Measurements from ENCODE around the gene PRPF38A.
"Not testable (repeated sequence)": the region's sequence is repeated elsewhere in the genome, so short reads cannot be mapped to it uniquely, and the experiment has no call there.

Gene PRPF38A

DNA sequence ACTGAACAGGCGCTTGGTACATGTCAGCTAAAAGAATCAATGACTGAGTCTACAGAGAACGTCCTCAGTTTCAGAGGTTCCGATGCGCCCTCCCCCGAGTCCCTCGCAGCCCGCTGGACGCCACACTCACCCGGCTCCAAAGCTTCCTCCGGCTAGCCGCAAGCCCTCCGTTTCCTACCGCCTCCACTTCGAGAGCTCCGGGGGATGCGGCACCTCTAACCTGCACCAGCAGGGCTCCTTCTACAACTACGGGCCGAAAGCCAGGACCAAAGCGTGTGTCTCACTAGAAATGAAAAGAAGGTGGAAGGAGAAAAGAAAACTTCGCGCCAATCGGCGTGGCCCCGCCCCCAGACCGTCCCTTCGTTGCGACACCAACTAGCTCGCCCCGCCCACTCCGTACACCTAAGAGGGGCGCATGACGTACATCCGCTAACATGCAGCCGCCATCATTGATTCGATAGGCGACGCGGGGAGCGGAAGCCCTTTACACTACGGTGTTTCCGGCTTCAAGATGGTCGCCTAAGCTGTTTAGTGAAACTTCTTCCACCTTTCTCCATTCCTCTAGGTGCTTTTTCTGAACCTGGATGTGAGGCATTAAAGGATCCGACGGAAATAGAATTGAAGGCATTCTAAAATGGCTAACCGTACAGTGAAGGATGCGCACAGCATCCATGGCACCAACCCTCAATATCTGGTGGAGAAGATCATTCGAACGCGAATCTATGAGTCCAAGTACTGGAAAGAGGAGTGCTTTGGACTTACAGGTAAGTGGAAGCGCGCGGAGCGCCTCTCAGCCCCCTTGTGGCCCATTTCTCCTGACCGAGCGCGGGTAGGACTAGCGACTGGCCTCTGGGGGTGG lies at the start of gene PRPF38A, which contains the start of gene ORC1:
Gene PRPF38A, plus strand, starts transcription at position 487 of the 859 bp plus-strand sequence. Its CDS starts 148 bp downstream, at position 635.
Gene ORC1, minus strand, starts transcription at position 308 of the 859 bp plus-strand sequence. CDS start 2,200 bp downstream, outside the sequence.
- DNase-seq (ENCODE audit: low spot score) = peak; percentile 96

- no peak for DNase-seq (ENCODE audit: low spot score)
Measured at GRCh38 chr1:52355436-52355835, 49.0 kb upstream of the PRPF38A start.

DNA sequence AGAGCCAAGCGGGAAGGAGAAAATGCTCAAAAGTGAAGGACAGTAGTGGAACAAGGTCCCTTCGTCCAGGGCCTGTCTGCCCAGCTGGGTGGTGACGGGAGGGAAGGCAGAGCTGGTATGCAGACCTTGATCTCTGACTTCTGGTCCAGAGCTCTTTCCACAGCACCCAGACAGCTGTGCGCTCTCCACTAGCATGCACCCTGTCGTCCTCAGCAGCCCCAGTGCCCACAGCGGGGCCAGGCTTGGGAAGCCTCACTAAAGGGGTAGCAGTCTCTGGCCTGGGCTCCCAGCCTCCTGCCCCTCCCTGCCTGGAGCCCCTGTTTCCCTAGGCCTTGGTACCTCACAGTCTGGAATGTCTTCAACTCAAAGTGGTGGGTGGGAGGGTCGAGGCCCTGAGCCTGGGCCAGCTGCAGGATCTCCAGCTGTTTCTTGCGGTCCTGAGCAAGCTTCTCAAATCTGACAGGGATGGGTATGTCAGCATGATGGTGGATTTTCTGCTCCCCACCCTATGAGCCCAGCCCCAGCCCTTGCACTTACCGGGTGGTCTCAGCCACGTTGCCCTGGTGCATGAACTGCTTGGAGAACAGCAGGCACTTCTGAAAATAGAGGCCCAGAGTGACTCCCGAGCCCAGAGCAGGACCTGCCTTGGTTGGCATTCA lies 48.4 kb upstream of the PRPF38A start:
- DNase-seq (ENCODE audit: low spot score) = no peak

DNA sequence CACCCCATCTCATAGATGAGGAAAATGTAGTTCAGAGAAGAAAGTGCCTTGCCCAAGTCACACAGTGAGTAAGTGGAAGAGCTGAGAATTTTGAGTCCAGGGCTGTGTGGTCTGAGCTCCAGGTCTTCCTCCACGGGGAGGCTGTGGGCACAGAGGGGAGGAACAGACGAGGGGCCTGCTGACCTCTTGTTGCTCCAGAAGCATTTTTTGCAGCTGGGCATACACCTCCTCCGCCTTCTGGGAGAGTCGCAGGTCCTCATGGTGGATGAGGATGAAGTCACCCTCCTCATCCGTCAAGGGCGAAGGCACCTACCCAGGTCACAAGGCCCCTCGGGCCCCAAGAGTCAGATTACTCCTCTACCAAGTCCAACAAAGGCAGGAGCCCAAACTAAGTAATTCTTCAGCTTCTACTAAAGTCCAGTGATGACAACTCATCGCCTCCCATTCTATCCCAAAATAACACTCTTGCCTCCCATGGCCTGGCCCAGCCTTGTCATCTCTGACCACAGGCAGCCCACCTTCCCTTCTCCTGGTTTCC lies 47.5 kb upstream of the PRPF38A start:
- DNase-seq (ENCODE audit: low spot score) = no peak

GRCh38 chr1:52357397-52357796 lies 47.0 kb upstream of the PRPF38A start:
- DNase-seq (ENCODE audit: low spot score) = no peak

DNA sequence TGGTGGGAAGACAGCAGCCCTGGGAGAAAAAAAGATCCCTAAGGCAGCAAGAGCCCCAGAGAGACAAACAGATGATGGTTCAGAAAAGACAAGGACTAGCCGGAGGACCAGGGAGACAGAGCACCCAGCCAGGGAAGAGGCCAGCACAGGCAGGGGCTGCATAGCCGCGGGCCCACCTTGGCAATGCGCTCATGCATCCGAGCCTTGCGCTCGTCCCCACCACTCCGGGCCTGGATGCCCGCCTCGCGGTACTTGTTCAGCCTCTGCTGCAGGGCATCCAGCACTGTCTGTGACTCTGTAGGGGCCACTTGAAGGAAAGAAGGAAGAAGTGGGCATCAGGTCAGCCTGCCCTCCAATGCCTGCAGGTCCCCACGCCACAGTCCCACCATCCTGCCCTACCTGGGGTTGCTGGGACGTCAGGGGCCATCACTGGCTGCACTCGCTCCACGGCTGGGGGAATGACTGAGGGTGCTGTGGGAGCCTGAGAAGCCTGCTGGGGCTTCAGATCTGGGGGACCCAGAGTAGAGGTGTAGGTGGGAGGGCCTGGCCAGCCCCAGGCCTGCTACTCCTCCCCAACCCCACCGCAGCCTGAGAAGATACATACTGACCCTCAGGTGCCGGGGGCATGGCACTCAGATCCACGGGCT lies 45.4 kb upstream of the PRPF38A start:
- no peak for DNase-seq (ENCODE audit: low spot score)

DNA sequence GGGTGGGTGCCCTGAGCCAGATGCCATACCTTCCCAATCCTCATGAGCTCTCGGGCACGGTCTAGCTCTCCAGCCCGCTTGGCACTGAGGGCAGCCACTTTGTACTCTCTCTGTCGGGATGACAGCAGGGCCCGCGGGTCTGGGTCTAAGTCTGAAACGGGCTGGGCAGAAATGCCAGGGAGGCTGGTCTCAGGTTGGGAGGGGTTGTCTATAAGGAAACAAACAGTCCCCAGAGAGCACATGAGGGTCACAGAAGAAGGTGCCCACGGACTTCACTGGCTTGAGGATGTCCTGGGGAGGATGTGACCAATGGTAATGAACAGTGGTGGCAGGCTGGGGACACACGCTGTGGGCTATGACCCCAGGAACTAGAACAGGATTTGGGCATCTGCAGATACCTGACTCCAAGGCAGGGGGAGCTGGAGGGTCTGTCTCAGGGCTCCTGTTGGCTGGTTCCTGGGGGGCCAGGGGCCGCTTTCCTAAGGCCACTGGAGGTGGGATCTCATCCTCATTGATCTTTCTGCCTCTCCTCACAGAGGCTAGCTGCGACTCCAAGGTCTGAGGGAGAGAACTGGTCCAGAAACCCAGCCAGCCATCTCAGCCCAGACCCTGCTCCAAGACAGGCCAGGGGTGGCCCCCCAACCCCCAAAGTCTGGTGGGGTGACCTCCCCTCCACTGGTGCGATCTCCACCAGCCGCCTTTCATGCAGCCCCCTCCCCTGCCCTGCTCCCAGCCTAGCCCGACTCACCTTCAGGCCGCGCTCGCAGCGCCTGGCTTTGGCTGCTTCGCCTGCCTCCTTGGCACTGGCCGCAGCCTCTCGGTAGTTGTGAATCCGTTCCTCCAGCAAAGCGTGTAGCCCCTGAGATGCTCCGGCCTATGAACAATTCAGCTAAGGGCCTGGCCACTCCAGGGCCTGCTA lies 44.5 kb upstream of the PRPF38A start:
- no peak for DNase-seq (ENCODE audit: low spot score)

DNA sequence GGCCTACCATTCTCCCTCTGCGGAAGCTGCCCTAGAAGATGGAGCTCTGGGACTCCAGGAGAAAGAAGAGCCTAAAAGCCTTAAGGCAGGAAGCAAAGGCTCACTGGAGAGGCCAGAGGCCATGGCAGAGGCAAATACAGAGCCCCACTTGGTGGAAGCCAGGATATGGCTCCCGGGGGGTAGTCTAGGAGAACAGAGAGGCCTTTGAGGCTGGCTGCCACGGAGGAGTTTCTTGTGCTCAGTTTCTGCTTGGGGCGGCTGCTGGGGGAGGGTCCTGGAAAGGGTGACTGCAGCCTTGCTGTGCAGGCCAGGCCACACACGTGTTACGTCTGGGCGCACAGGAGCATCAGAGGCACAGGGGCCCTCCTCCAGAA lies 43.8 kb upstream of the PRPF38A start:
- no peak for DNase-seq (ENCODE audit: low spot score)

GRCh38 chr1:52364235-52364839 lies 40.1 kb upstream of the PRPF38A start:
- no peak for DNase-seq (ENCODE audit: low spot score)

DNA sequence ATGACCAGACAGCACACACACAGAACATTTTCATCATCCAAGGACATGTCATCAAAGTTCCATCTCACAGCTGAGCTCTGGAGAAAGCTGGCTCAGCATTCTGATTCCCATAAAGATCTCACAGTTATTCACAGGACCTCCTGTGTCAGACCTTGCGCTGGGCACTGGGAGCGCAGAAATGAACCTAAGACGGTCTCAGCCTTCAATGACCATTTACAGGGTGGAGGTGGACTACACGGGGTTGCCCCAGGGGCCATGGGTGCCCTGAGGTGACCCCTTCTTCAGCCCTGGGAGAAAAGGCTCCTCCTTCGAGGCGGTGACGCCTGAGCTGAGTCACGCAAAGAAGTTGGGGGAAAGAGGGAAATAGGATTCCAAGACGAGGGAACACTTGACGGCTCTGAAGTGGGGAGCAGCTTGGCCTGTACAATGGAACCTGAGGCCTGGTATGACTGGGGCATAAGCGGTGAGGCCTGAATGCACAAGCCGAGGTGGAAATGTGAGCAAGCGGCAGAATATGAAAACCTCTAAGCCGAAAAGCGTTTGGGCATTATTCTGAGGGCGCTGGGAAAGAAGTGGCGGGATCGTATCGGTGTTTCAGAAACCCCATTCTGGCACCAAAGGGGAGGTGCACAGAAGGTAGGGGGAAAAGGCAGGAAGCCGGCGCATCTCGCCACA lies 39.2 kb upstream of the PRPF38A start:
- DNase-seq (ENCODE audit: low spot score) = peak; percentile 82

DNA sequence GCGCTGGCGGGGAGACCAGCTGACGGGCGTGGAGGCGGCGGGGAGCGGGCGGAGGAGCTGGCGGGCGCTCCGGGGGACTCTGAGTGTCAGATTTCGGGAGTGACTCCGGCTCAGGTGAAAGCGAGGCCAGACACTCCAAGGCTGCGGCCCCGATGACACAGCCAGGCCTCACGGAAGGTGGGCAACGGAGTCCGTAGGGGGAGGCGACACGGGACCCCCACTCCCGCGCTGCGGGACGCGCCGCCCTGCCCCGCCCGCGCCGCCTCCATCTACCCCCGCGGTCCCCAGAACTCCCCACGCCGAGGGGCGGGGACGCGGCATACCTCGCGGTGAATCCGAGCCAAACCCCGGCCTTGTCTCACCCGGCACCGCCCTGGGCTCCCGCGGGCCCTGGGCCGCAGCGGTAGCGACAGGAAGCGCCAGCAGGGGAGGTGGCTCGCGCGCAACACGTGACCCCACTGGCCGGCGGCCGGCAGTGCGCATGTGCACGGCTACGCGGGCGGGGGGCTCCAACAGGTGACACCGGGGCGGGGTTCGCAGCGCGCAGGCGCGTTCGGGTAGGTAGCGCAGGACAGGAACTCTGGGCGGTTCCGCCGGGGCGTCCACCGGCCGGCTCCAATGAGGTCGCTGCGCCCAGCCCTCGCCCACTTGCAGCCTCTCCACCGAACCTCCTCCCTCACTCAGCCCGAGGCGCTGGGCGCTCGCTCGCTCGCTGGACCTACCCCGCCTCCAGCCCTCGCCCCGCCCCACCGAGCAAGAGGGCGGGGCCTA lies 38.5 kb upstream of the PRPF38A start, which contains the start of gene CC2D1B:
Gene CC2D1B, minus strand, starts transcription at position 460 of the 771 bp plus-strand sequence. CDS start 1,585 bp downstream, outside the sequence.
- peak; percentile 99 for DNase-seq (ENCODE audit: low spot score)

DNA sequence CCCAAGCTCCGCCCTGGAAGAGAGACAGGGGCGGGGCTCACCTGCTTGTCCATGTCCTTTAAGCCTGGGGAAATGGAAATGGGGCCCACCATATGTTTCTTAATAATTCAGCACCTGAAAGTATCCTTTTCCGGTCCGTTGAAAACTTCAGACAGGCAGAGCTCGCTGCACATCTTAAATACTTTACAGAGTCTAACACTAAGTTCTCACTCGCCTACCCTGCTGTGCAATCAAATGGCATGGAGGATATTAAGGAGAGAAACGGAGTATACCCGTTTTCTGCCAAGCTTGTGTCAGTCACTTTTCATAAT lies 37.9 kb upstream of the PRPF38A start:
- DNase-seq (ENCODE audit: low spot score) = no peak

DNA sequence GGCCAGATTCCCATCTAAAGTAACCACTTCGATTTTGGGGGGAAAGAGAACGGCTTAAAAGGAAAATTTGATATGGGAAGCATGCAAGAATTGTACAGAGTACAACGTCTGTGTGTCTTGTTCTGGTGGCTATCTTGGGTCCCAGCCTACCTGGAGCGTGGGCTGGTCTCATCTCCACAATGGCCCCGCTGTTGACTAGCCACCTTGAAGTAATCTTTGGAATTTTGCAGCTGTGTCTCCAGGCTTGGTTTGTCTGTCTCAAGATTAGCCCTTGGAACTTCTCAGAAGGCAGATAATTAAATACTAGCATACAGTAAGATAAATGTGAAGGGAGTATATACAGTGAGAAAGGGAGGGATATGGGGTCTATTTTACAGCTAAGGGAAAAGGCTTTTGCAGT lies 37.1 kb upstream of the PRPF38A start:
- DNase-seq (ENCODE audit: low spot score) = no peak

DNA sequence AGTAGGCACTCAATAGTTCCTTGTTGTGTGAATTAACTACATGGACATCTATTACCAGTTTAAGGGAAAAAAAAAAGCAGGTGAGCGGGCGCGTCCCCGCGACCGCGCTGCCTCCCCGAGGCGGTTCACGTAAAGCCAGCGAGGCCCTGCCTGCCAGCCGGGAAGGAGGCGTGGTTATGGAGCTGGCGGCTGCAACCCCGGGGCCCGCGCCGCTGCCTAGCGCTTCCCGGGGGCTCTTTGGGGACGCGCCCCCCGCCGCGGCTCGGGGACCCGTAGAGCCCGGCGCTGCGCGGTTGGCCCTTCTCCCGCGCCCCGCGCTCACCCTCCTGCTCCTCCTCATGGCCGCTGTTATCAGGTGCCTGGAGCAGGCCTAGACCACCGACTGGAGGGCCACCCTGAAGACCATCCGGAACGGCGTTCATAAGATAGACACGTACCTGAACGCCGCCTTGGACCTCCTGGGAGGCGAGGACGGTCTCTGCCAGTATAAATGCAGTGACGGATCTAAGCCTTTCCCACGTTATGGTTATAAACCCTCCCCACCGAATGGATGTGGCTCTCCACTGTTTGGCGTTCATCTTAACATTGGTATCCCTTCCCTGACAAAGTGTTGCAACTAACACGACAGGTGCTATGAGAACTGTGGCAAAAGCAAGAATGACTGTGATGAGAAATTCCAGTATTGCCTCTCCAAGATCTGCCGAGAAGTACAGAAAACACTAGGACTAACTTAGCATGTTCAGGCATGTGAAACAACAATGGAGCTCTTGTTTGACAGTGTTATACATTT lies 35.8 kb upstream of the PRPF38A start:
- DNase-seq (ENCODE audit: low spot score) = peak; percentile 71

DNA sequence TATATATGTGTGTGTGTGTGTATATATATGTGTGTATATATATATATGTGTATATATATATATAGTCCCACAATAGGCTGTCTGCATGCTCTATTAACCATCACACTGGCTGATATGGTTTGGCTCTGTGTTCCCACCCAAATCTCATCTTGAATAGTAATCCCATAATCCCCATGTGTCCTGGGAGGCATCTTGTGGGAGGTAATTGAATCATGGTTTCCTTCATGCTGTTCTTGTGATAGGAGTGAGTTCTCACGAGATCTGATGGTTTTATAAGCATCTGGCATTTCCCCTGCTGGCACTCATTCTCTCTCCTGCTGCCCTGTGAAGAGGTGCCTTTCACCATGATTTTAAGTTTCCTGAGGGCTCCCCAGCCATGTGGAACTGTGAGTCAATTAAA lies 34.6 kb upstream of the PRPF38A start:
- DNase-seq (ENCODE audit: low spot score) = not testable (repeated sequence)

DNA sequence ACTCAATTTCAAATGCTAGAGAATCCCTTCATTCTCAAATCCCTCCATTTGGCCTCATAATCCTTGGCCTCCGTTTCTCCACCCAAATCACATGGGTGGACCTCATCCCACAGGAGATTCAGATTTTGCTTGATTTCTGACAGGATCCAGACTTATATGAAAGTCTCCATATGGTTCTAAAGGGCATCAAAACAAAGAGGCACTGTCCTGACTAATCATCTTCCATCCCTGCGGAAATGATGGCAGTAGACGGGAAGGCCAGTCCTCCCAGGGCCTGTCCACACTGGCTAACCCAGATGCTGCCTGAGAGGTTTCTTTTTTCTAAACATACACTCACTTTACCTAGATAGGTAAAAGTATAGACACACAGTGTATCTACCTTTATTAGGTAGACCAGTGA lies 19.0 kb upstream of the PRPF38A start:
- DNase-seq (ENCODE audit: low spot score) = no peak

DNA sequence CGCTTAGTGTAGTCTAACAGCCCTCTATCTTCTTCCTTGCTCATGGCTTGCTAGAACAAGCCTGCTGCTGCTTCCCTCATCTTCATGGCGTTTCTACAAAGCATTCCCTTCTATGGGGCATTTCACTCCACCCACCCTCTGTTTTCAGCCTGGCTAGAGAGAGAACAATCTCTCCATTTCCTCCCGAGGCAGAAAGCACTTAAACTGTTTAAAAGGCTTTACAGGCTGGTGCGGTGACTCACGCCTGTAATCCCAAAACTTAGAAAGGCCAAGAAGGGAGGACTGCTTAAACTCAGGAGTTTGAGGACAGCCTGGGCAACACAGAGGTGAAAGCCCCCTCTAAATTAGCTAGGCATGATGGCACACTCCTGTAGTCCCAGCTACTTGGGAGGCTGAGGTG lies 17.9 kb upstream of the PRPF38A start:
- DNase-seq (ENCODE audit: low spot score) = no peak

GRCh38 chr1:52393174-52393573 lies 11.2 kb upstream of the PRPF38A start:
- no peak for DNase-seq (ENCODE audit: low spot score)

DNA sequence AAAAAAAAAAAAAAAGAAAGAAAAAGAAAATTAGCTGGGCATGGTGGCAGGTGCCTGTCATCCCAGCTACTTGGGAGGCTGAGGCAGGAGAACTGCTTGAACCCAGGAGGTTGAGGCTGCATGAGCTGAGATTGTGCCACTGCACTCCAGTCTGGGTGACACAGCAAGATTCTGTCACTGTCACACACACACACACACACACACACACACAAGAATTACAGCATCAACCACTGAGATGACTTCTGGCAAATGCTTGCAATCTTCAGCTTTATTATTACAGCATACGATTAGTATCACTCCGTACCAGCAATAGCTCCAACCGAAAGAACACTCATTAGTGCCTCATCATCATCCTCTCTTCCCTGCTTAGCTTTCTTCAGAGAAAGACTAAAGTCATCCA lies 4.8 kb upstream of the PRPF38A start:
- DNase-seq (ENCODE audit: low spot score) = no peak
